Endothelial cell of umbilical vein (primary cell): Measurements from ENCODE around the gene DDA1. TPM values are rescaled to one million over a fixed set of nuclear protein-coding genes. Genes with fewer than 3 reads are reported as not detected.

Source experiments
- BruUV-seq: library from RNA; stranded (reverse); fragments of 400-500 nt; replicated peaks from 2 replicates; lab custom pipeline; 2021; lab: Mats Ljungman, UMichigan
- CTCF ChIA-PET: fragments of 300-600, 350-600 bp; sonication (Branson Sonifier 250); formaldehyde crosslinking; loops from one replicate; lab custom pipeline; 2021; ENCODE audit warnings: antibody characterized with exemption, inconsistent platforms; lab: Charles Lee
- POLR2A ChIA-PET: fragments of 300-600, 350-600 bp; sonication (Branson Sonifier 250); formaldehyde crosslinking; loops from one replicate; lab custom pipeline; 2021; ENCODE audit warnings: antibody characterized with exemption, inconsistent platforms; lab: Charles Lee
- DNase-seq: peaks from one replicate; pipeline ENCODE4 v3.0.0-alpha.2; 2011; ENCODE audit warnings: low read depth, low spot score
- FAIRE-seq: peaks from 2 replicates; lab custom pipeline; 2011; peaks lifted over from hg19 to GRCh38; lab: Jason Lieb, UNC
- H2AFZ ChIP-seq: 2 replicates; pipeline ENCODE4 v1.6.0; 2012; ENCODE audit warnings: low read depth, low read length, control low read depth, inconsistent platforms
- H3K27ac ChIP-seq: 2 replicates; pipeline ENCODE4 v1.5.1; 2011; ENCODE audit warnings: low read depth, mild to moderate bottlenecking, control low read depth, low read length, moderate library complexity; ENCODE audit not compliant: insufficient read depth
- H3K27me3 ChIP-seq, 2 experiments: 2 replicates each; pipeline versions ENCODE4 v1.6.0 to v1.6.1; 2011; ENCODE audit warnings: low read length in 2 of 2, mixed read lengths in 1 of 2; ENCODE audit not compliant: control insufficient read depth in 2 of 2, insufficient read depth in 2 of 2
- H3K36me3 ChIP-seq, 2 experiments: 2 replicates in 1 of 2; 3 replicates in 1 of 2; pipeline ENCODE4 v1.5.1; 2011; ENCODE audit warnings: low read length in 2 of 2, mild to moderate bottlenecking in 1 of 2, moderate library complexity in 1 of 2; ENCODE audit not compliant: control insufficient read depth in 2 of 2, insufficient read depth in 2 of 2; ENCODE audit errors: extremely low read depth in 1 of 2
- H3K4me1 ChIP-seq: 3 replicates; pipeline ENCODE4 v1.5.1; 2011; ENCODE audit warnings: mild to moderate bottlenecking, low read length; ENCODE audit not compliant: control insufficient read depth, insufficient read depth; ENCODE audit errors: extremely low read depth
- H3K4me2 ChIP-seq: 2 replicates; pipeline ENCODE4 v1.6.1; 2011; ENCODE audit warnings: low read length, control low read depth, mixed read lengths; ENCODE audit not compliant: insufficient read depth
- H3K4me3 ChIP-seq, 3 experiments: fragments of 200-600 bp in 1 of 3; sonication (generic), shearing (Covaris generic) in 1 of 3; replicated peaks in 1 of 3; 2 replicates each; pipeline ENCODE4 v1.5.1; 2011 to 2016; ENCODE audit warnings: control low read depth in 3 of 3, low read length in 3 of 3, mild to moderate bottlenecking in 2 of 3, inconsistent platforms in 1 of 3, low read depth in 1 of 3, moderate library complexity in 1 of 3; ENCODE audit not compliant: insufficient read depth in 1 of 3
- H3K79me2 ChIP-seq: 2 replicates; pipeline ENCODE4 v1.6.0; 2012; ENCODE audit warnings: low read length, inconsistent platforms; ENCODE audit not compliant: control insufficient read depth, insufficient read depth
- H3K9ac ChIP-seq: replicated peaks from 2 replicates; pipeline ENCODE3; 2011; ENCODE audit warnings: low read length, control low read depth; ENCODE audit not compliant: insufficient read depth; ENCODE audit errors: extremely low read depth
- H3K9me1 ChIP-seq: replicated peaks from 3 replicates; pipeline ENCODE4 v1.6.0; 2011; ENCODE audit warnings: mild to moderate bottlenecking, low read length; ENCODE audit not compliant: control insufficient read depth, insufficient read depth; ENCODE audit errors: extremely low read depth
- H3K9me3 ChIP-seq: replicated peaks from 2 replicates; pipeline ENCODE4 v1.5.1; 2012; ENCODE audit warnings: low read length, inconsistent platforms; ENCODE audit not compliant: control insufficient read depth, insufficient read depth
- H4K20me1 ChIP-seq: replicated peaks from 2 replicates; pipeline ENCODE3; 2011; ENCODE audit warnings: mild to moderate bottlenecking, low read length; ENCODE audit not compliant: control insufficient read depth, insufficient read depth; ENCODE audit errors: extremely low read depth
- EZH2 ChIP-seq: IDR thresholded peaks from 2 replicates; pipeline ENCODE4 v1.6.1; 2012; ENCODE audit warnings: borderline replicate concordance, low read depth, mild to moderate bottlenecking, moderate library complexity, low read length, inconsistent platforms; ENCODE audit not compliant: severe bottlenecking
- FOS ChIP-seq: IDR thresholded peaks from 2 replicates; pipeline ENCODE4 v1.6.1; 2011; ENCODE audit warnings: mild to moderate bottlenecking, low read length, moderate library complexity, borderline replicate concordance; ENCODE audit not compliant: insufficient read depth
- GATA2 ChIP-seq: IDR thresholded peaks from 2 replicates; pipeline ENCODE4 v1.7.0; 2011; ENCODE audit warnings: low read depth, mild to moderate bottlenecking, moderate library complexity, mixed read lengths, low read length; ENCODE audit not compliant: insufficient read length, insufficient read depth
- JUN ChIP-seq: IDR thresholded peaks from 2 replicates; pipeline ENCODE4 v1.6.1; 2011; ENCODE audit warnings: borderline replicate concordance, low read depth; ENCODE audit not compliant: insufficient read length, insufficient read depth
- MYC ChIP-seq: IDR thresholded peaks from one replicate; pipeline ENCODE4 v1.6.1; 2011; ENCODE audit warnings: mild to moderate bottlenecking, low read depth, low read length
- POLR2A ChIP-seq: IDR thresholded peaks from 2 replicates; pipeline ENCODE4 v1.6.1; 2012; ENCODE audit warnings: low read depth, mild to moderate bottlenecking, control low read depth, low read length
- POLR2AphosphoS5 ChIP-seq: IDR thresholded peaks from 2 replicates; pipeline ENCODE4 v1.6.1; 2012; ENCODE audit warnings: low read depth, mild to moderate bottlenecking, control low read depth, low read length, moderate library complexity; ENCODE audit not compliant: insufficient read depth
- dilution Hi-C: fragments of 300-500 bp; cut with MboI; formaldehyde crosslinking; loops from one replicate; pipeline ENCODE4 v1.15.0; 2019; ENCODE audit warnings: low sequenced_read_pairs; ENCODE audit not compliant: extremely low pct_ligation_motif_present
- intact Hi-C: fragments of 100-400 bp; cut with micrococcal nuclease; formaldehyde crosslinking; loops from one replicate; pipeline ENCODE4 v1.10.0; 2022
- polyA plus RNA-seq, 4 experiments: library from polyadenylated mRNA; depleted of rRNA in 3 of 4; stranded (reverse) in 3 of 4; unstranded in 1 of 4; fragments of >200 nt; gene quantifications; 2 replicates each; pipeline versions ENCODE4 v1.2.1 to v1.2.3, GENCODE V29; 2011 to 2012; ENCODE audit warnings: missing spikeins in 1 of 4
- total RNA-seq: library from RNA; stranded (reverse); gene quantifications from 2 replicates; pipeline ENCODE4 v1.2.3, GENCODE V29; 2021
- TF ChIP-seq, protein P1 (sequence below), 2 donors: IDR thresholded peaks; 1 replicate in 1 of 2; 2 replicates in 1 of 2; pipeline ENCODE4 v1.5.1; 2011; ENCODE audit warnings: low read length in 2 of 2, mild to moderate bottlenecking in 2 of 2, moderate library complexity in 2 of 2, control low read depth in 1 of 2, inconsistent platforms in 1 of 2, low read depth in 1 of 2; ENCODE audit not compliant: insufficient read depth in 1 of 2; ENCODE audit errors: extremely low read depth in 1 of 2
- TF ChIP-seq, protein P2 (sequence below): IDR thresholded peaks from 2 replicates; pipeline ENCODE4 v1.6.1; 2011; ENCODE audit not compliant: insufficient read depth, insufficient read length

DDA1 gene
- total and polyA plus RNA-seq, 2 donors (not counting 3 experiments of a cell fraction or from before 2014, with no cell fraction given) = 52.9 to 64.7 TPM

GRCh38 chr19:17341845-17342244, 32.5 kb downstream of the DDA1 start:
- Histone ChIP-seq H3K9me1 (no peaks in the 10 kb centered on the region), H3K9me3 (no peaks in the 10 kb centered on the region), H3K36me3 (no peaks in the 10 kb centered on the region), H3K4me2 (no peak overlapping the region), H3K9ac (no peak overlapping the region), H3K27me3 (no peaks in the 10 kb centered on the region), H3K79me2 (peaks cover 4% of the 10 kb centered on the region), H3K4me3 (no peak overlapping the region), H4K20me1 (no peaks in the 10 kb centered on the region), H2AFZ (no peak overlapping the region), H3K27ac (no peak overlapping the region), H3K4me1 (peaks cover 12% of the 10 kb centered on the region)
- ChIA-PET POLR2A (interaction anchor here (0.7 kb wide), 1 partner anchor 47 kb away, joined by 7 read pairs; no protein-coding TSS in a partner anchor), CTCF (interaction anchor here (3.8 kb wide), 1 partner anchor 44 kb away, joined by 18 read pairs; no protein-coding TSS in a partner anchor)
- intact Hi-C loops = no loop called here
- FAIRE-seq (no peak), DNase-seq (no peak)
- dilution Hi-C loops = no loop called here
- no TSS peak for BruUV-seq
- no peak for TF ChIP-seq POLR2A
- no peak for TF ChIP-seq GATA2
- TF ChIP-seq MYC = no peak
- no peak for TF ChIP-seq FOS
- TF ChIP-seq, protein P1, sequence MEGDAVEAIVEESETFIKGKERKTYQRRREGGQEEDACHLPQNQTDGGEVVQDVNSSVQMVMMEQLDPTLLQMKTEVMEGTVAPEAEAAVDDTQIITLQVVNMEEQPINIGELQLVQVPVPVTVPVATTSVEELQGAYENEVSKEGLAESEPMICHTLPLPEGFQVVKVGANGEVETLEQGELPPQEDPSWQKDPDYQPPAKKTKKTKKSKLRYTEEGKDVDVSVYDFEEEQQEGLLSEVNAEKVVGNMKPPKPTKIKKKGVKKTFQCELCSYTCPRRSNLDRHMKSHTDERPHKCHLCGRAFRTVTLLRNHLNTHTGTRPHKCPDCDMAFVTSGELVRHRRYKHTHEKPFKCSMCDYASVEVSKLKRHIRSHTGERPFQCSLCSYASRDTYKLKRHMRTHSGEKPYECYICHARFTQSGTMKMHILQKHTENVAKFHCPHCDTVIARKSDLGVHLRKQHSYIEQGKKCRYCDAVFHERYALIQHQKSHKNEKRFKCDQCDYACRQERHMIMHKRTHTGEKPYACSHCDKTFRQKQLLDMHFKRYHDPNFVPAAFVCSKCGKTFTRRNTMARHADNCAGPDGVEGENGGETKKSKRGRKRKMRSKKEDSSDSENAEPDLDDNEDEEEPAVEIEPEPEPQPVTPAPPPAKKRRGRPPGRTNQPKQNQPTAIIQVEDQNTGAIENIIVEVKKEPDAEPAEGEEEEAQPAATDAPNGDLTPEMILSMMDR (IDR thresholded peaks at IDR 0.05; ENCODE audit: extremely low read depth in 1 of 2, insufficient read depth in 1 of 2, low read depth in 1 of 2, low read length in 2 of 2) = no peak
- no peak for TF ChIP-seq POLR2AphosphoS5
- TF ChIP-seq EZH2 = no peak
- no peak for TF ChIP-seq JUN
- TF ChIP-seq, protein P2, sequence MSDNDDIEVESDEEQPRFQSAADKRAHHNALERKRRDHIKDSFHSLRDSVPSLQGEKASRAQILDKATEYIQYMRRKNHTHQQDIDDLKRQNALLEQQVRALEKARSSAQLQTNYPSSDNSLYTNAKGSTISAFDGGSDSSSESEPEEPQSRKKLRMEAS = no peak
